Putamen (tissue), 1 donor: ENCODE data around the gene INAFM2.

ENCODE experiments used
- DNase-seq: peaks from one replicate; pipeline ENCODE4 v3.0.0-alpha.2; 2016; ENCODE audit warnings: low spot score

The INAFM2 gene

GRCh38 chr15:40287968-40288367, 35.5 kb upstream of the INAFM2 start:
- DNase-seq = no peak

GRCh38 chr15:40289140-40289775, 34.2 kb upstream of the INAFM2 start:
- DNase-seq = no peak

GRCh38 chr15:40290545-40290917, 33.0 kb upstream of the INAFM2 start:
- DNase-seq = no peak

- DNase-seq = no peak
Measured at GRCh38 chr15:40290918-40291574, 32.4 kb upstream of the INAFM2 start.

- no peak for DNase-seq
Measured at GRCh38 chr15:40292246-40292645, 31.2 kb upstream of the INAFM2 start.

- no peak for DNase-seq
Measured at GRCh38 chr15:40293006-40293405, 30.5 kb upstream of the INAFM2 start.

GRCh38 chr15:40293905-40294895, 29.3 kb upstream of the INAFM2 start:
- DNase-seq = no peak

GRCh38 chr15:40295297-40295696, 28.2 kb upstream of the INAFM2 start:
- no peak for DNase-seq

- no peak for DNase-seq
Measured at GRCh38 chr15:40295877-40296560, 27.5 kb upstream of the INAFM2 start.

GRCh38 chr15:40296561-40297230, 26.8 kb upstream of the INAFM2 start:
- no peak for DNase-seq

- DNase-seq = no peak
Measured at GRCh38 chr15:40297356-40297755, 26.1 kb upstream of the INAFM2 start.

- DNase-seq = no peak
Measured at GRCh38 chr15:40298216-40298935, 25.1 kb upstream of the INAFM2 start.

- DNase-seq = no peak
Measured at GRCh38 chr15:40300367-40300766, 23.1 kb upstream of the INAFM2 start.

GRCh38 chr15:40300771-40301170, 22.7 kb upstream of the INAFM2 start:
- DNase-seq = no peak

GRCh38 chr15:40301467-40302179, 21.9 kb upstream of the INAFM2 start:
- DNase-seq = no peak

- DNase-seq = no peak
Measured at GRCh38 chr15:40302288-40302886, 21.1 kb upstream of the INAFM2 start.

GRCh38 chr15:40302981-40303380, 20.5 kb upstream of the INAFM2 start:
- no peak for DNase-seq

GRCh38 chr15:40303576-40303975, 19.9 kb upstream of the INAFM2 start:
- DNase-seq = no peak

- DNase-seq = no peak
Measured at GRCh38 chr15:40305281-40305680, 18.2 kb upstream of the INAFM2 start.

- no peak for DNase-seq
Measured at GRCh38 chr15:40306371-40306770, 17.1 kb upstream of the INAFM2 start.
